ENCODE measurements around the gene ABCC12. TPM values are rescaled to one million over a fixed set of nuclear protein-coding genes. Genes with fewer than 3 reads are reported as not detected.
"Not testable (repeated sequence)": the region's sequence is repeated elsewhere in the genome, so short reads cannot be mapped to it uniquely, and the experiment has no call there.

The ABCC12 gene
- polyA plus RNA-seq, 3 donors from 2014 or later, result not detected

- no peaks in the 10 kb centered on the region for H3K4me1 Mint-ChIP-seq
- no peaks in the 10 kb centered on the region for H3K36me3 Mint-ChIP-seq
- no peaks in the 10 kb centered on the region for H3K9me3 Mint-ChIP-seq
- H3K27me3 Mint-ChIP-seq (ENCODE audit: low read depth in 3 of 3), result peaks cover 1 to 10% (median 1%) of the 10 kb centered on the region in 3 donors
- no peak overlapping the region for H3K27ac Mint-ChIP-seq
- DNase-seq, result no peak
- no peak overlapping the region for H3K4me3 Mint-ChIP-seq
Observed at GRCh38 chr16:48180868-48181480, 25.2 kb upstream of the ABCC12 start.

DNA sequence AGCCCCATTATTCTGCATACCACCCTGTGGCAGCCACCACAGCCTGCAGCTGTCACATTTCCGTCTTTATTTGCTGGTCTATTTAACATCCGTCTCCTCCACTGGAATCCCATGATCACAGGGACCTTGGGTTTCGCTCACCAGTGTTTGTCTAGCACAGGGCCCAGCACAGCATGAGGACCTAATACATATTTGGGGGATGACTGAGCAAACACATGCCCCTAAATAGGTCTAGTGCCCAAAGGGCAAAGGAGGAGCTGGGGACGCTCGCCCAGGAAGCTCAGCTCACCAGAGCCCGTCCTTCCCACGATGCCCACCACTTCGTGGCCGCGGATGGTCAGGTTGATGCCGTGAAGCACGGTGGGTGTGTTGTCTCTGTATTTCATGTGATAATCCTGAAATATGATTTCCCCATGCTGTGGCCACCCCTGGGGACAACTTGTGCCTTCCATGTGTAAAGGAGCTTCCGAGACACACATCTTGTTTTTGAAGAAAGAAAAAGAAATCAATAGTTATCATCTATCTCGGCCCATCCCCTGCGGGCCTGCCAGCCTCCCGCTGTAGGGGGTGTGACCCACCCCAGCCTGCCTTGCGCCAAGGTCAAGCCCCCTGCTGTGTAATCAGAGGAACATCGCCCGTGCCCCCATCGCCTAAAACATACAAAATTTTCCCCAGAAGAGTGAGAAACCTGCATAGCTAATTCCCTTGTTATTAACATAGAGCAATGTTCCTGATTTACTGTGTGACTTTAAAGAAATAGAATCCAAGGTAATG, 21.0 kb upstream of the ABCC12 start:
- no peaks in the 10 kb centered on the region for H3K4me1 Mint-ChIP-seq
- H3K4me3 Mint-ChIP-seq, result no peak overlapping the region
- DNase-seq, result no peak
- H3K36me3 Mint-ChIP-seq, result no peaks in the 10 kb centered on the region
- peaks cover 1 to 9% (median 3%) of the 10 kb centered on the region in 3 donors for H3K27me3 Mint-ChIP-seq (ENCODE audit: low read depth in 3 of 3)
- H3K27ac Mint-ChIP-seq, result no peak overlapping the region
- no peaks in the 10 kb centered on the region for H3K9me3 Mint-ChIP-seq

GRCh38 chr16:48173889-48174288, 18.1 kb upstream of the ABCC12 start:
- Mint-ChIP-seq H3K36me3 (no peaks in the 10 kb centered on the region), H3K27ac (no peak overlapping the region), H3K4me1 (no peaks in the 10 kb centered on the region), H3K27me3 (ENCODE audit: low read depth in 3 of 3) (peaks cover 1 to 9% (median 6%) of the 10 kb centered on the region in 3 donors), H3K4me3 (no peak overlapping the region), H3K9me3 (no peaks in the 10 kb centered on the region)
- DNase-seq, result no peak

DNA sequence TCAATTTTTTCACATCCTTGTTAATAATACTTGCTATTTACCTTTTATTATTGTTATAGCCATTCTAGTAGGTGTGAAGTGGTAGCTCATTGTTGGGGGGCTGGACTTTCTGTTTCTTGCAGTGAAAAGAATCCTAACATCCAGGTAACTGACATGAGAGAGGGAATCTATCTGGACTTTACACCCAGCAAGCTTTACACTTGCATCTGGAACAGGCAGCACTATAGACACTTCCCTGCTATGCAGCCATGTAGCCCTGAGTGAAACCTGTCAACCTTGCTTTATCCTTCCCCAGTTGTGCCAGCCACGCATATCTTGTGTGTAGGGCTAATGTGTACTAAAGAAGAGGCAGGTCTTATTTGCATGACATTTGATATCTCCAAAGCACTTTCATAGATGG, 16.9 kb upstream of the ABCC12 start:
- Mint-ChIP-seq H3K27ac (no peak overlapping the region), H3K9me3 (no peaks in the 10 kb centered on the region), H3K4me3 (no peak overlapping the region), H3K36me3 (no peaks in the 10 kb centered on the region), H3K27me3 (ENCODE audit: low read depth in 3 of 3) (peaks cover 1 to 10% (median 6%) of the 10 kb centered on the region in 3 donors), H3K4me1 (no peaks in the 10 kb centered on the region)
- DNase-seq, result no peak

DNA sequence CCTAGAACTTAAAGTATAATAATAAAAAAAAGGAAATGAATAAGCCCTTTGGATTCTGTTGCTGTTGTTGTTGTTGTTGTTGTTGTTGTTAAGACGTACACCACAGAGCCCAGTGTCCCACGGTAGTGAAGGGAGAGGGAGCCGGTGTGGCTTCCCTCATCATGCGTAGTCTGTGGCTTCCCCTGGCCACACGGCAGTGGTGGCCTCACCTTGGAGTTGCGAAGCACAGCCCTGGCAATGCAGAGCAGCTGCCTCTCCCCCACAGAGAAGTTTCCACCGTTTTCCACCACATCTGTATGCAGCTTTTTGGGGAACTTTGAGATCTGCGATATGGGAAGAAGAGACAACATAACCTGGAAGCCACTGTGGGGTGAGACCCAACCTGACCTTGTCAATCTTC, 14.1 kb upstream of the ABCC12 start:
- Mint-ChIP-seq H3K4me3 (no peak overlapping the region), H3K9me3 (peaks cover 0 to 1% (median 0%) of the 10 kb centered on the region in 6 donors), H3K36me3 (no peaks in the 10 kb centered on the region), H3K4me1 (no peaks in the 10 kb centered on the region), H3K27me3 (ENCODE audit: low read depth in 3 of 3) (peaks cover 2 to 10% (median 5%) of the 10 kb centered on the region in 3 donors), H3K27ac (no peak overlapping the region)
- no peak for DNase-seq

GRCh38 chr16:48168075-48168474, 12.3 kb upstream of the ABCC12 start:
- no peak overlapping the region for H3K27ac Mint-ChIP-seq
- H3K4me3 Mint-ChIP-seq, result no peak overlapping the region
- H3K27me3 Mint-ChIP-seq (ENCODE audit: low read depth in 3 of 3), result peaks cover 4 to 11% (median 5%) of the 10 kb centered on the region in 3 donors
- peaks cover 0 to 2% (median 0%) of the 10 kb centered on the region in 6 donors for H3K9me3 Mint-ChIP-seq
- no peaks in the 10 kb centered on the region for H3K4me1 Mint-ChIP-seq
- DNase-seq, result no peak
- no peaks in the 10 kb centered on the region for H3K36me3 Mint-ChIP-seq

- H3K9me3 Mint-ChIP-seq, H3K27ac Mint-ChIP-seq, H3K4me1 Mint-ChIP-seq, H3K4me3 Mint-ChIP-seq, H3K36me3 Mint-ChIP-seq, DNase-seq: not testable (repeated sequence)
- peaks cover 4 to 11% (median 5%) of the 10 kb centered on the region in 3 donors for H3K27me3 Mint-ChIP-seq (ENCODE audit: low read depth in 3 of 3)
Observed at GRCh38 chr16:48166617-48167016, 10.8 kb upstream of the ABCC12 start.

DNA sequence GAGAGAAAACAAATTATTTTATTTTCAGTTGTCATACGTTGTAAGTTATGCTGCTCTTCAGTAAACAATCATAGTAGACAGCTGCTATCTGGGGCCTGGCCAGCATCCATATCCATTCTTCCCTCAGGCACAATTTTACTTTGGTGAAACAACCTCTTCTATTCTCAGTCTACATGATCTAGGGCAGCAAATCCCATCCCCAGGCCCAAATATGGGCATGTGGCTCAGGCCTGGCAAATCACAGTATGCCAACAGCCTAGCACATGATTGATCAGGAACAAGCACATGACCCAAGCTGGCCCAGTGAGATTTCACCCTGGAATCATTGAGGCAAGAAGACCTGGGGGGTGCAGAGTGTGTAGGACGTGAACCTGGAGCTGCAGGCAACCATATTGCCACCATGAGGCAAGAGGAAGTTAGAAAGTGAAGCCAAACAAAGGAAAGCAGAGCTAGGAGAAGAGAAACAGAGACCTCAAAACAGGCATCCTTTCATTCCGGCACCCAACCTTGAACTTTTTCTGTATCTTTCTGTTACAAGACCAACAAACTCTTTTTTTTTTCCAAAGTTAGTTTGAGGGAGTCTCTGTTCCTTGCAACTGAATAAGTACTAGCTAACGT, 10.3 kb upstream of the ABCC12 start:
- H3K27ac Mint-ChIP-seq, result no peak overlapping the region
- H3K4me1 Mint-ChIP-seq, result no peaks in the 10 kb centered on the region
- H3K36me3 Mint-ChIP-seq, result no peaks in the 10 kb centered on the region
- DNase-seq, result no peak
- no peak overlapping the region for H3K4me3 Mint-ChIP-seq
- peaks cover 0 to 2% (median 0%) of the 10 kb centered on the region in 6 donors for H3K9me3 Mint-ChIP-seq
- peaks cover 4 to 11% (median 5%) of the 10 kb centered on the region in 3 donors for H3K27me3 Mint-ChIP-seq (ENCODE audit: low read depth in 3 of 3)

DNA sequence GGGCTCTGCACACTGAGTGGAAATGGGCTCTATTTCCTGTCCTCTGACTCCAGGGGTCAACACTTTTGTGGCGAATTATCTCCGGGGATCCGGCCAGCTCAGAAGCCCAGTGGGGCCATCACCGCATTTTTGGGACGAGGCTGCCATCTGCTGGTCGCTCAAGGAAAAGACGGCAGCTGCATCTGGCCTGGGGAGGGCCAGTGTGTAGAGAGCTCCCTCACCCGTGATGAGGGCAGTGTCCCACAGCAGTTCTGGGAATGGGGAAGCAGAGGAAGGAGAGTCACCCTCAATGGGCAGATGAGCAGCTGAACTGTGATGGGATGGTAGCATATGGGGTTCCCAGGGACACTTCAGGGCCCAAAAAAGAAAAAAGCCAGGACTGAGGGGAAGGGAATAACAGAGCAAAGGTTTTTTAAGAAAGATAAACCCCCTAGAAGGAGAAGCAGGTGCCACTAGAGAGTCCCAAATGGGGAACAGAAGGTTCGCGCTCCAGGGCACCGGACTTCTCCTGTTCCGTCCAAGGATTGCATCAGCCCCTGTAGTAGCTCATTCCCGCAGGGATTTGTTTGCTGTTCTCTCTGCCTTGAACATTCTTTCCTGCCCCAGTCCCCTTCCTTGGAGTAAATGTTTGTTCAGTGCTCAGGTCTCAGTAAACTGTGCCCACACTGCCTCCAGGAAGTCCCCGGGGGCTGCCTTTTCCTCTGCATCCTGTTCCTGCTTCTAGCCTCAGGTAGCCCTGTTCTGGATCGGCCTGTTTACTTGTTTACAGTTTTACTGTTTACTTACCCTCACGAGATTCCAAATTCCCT, 9.3 kb upstream of the ABCC12 start:
- H3K36me3 Mint-ChIP-seq, result no peaks in the 10 kb centered on the region
- H3K4me3 Mint-ChIP-seq, result no peak overlapping the region
- no peak overlapping the region for H3K27ac Mint-ChIP-seq
- peaks cover 0 to 2% (median 0%) of the 10 kb centered on the region in 6 donors for H3K9me3 Mint-ChIP-seq
- peaks cover 4 to 7% (median 5%) of the 10 kb centered on the region in 3 donors for H3K27me3 Mint-ChIP-seq (ENCODE audit: low read depth in 3 of 3)
- peak; percentile 32 to 55 (median 47) for DNase-seq
- H3K4me1 Mint-ChIP-seq, result no peaks in the 10 kb centered on the region

- DNase-seq, result no peak
- H3K27me3 Mint-ChIP-seq (ENCODE audit: low read depth in 3 of 3), result peaks cover 4 to 7% (median 4%) of the 10 kb centered on the region in 3 donors
- no peaks in the 10 kb centered on the region for H3K36me3 Mint-ChIP-seq
- H3K9me3 Mint-ChIP-seq, result peaks cover 0 to 2% (median 0%) of the 10 kb centered on the region in 6 donors
- no peak overlapping the region for H3K27ac Mint-ChIP-seq
- no peaks in the 10 kb centered on the region for H3K4me1 Mint-ChIP-seq
- H3K4me3 Mint-ChIP-seq, result no peak overlapping the region
Observed at GRCh38 chr16:48162839-48163410, 7.1 kb upstream of the ABCC12 start.

GRCh38 chr16:48161906-48162305, 6.1 kb upstream of the ABCC12 start:
- Mint-ChIP-seq H3K9me3 (peaks cover 0 to 2% (median 0%) of the 10 kb centered on the region in 6 donors), H3K27ac (no peak overlapping the region), H3K27me3 (ENCODE audit: low read depth in 3 of 3) (peaks cover 4 to 7% (median 7%) of the 10 kb centered on the region in 3 donors), H3K4me3 (no peak overlapping the region), H3K36me3 (no peaks in the 10 kb centered on the region), H3K4me1 (no peaks in the 10 kb centered on the region)
- DNase-seq, result no peak

DNA sequence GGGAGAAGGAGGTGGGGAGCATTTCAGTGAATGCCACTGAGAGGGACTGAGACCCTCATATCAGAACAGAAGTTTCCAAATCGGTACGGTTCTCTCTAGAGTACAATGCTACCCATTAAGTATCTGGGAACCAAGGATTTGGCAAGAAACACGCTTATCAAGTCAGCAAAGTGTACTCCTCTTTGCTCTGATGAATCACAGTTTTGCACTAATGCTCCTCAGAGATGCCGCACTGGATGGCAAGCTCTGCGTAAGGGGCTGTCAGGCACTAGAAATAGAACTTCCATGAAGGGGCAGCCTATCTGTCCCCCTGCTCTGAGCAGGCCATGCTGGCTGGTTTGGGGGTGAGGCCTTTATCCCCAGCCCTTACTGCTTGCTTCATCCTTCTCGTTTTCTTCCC, 4.8 kb upstream of the ABCC12 start:
- DNase-seq, result no peak
- Mint-ChIP-seq H3K4me3 (no peak overlapping the region), H3K4me1 (no peaks in the 10 kb centered on the region), H3K36me3 (no peaks in the 10 kb centered on the region), H3K27ac (no peak overlapping the region), H3K9me3 (peaks cover 0 to 2% (median 0%) of the 10 kb centered on the region in 6 donors), H3K27me3 (ENCODE audit: low read depth in 3 of 3) (peaks cover 3 to 7% (median 4%) of the 10 kb centered on the region in 3 donors)

GRCh38 chr16:48158296-48158695, 2.5 kb upstream of the ABCC12 start:
- no peak for DNase-seq
- peaks cover 3 to 7% (median 4%) of the 10 kb centered on the region in 3 donors for H3K27me3 Mint-ChIP-seq (ENCODE audit: low read depth in 3 of 3)
- no peaks in the 10 kb centered on the region for H3K4me1 Mint-ChIP-seq
- H3K27ac Mint-ChIP-seq, result no peak overlapping the region
- no peaks in the 10 kb centered on the region for H3K9me3 Mint-ChIP-seq
- H3K36me3 Mint-ChIP-seq, result no peaks in the 10 kb centered on the region
- H3K4me3 Mint-ChIP-seq, result no peak overlapping the region
